Loucy (cell line): ENCODE measurements around the gene TPM1.

Experiments used
- EZH2phosphoT487 ChIP-seq: fragments of 200-600 bp; IDR thresholded peaks from 2 replicates; pipeline ENCODE4 v1.6.1; 2018; ENCODE audit warnings: antibody characterized with exemption, mild to moderate bottlenecking, moderate library complexity, borderline replicate concordance
- TF ChIP-seq, protein P1 (sequence below): fragments of 200-600 bp; sonication (generic); conservative IDR thresholded peaks from 2 replicates; pipeline ENCODE4 v1.5.1; 2014; ENCODE audit warnings: mild to moderate bottlenecking, antibody characterized with exemption, low read length

DNA sequence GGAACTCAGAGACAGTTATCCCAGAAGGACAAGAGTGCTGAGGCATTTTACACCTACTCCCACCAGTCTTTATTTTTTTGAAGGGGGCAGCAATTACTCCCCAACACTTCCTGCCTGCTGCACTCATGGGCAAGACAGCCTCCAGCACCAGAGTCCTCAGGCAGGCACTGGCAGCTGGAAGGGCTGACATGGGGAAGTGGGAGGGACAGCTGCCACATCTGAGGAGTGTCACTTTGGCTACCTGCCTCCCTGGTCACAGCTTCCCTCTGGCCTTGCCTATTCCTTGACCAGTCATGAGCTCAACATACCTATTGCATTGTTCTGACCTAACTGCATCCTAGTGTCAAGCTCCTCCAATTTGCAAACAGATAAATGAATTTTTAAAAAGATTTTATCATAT, 68.9 kb downstream of the TPM1 start:
- TF ChIP-seq, protein P1, sequence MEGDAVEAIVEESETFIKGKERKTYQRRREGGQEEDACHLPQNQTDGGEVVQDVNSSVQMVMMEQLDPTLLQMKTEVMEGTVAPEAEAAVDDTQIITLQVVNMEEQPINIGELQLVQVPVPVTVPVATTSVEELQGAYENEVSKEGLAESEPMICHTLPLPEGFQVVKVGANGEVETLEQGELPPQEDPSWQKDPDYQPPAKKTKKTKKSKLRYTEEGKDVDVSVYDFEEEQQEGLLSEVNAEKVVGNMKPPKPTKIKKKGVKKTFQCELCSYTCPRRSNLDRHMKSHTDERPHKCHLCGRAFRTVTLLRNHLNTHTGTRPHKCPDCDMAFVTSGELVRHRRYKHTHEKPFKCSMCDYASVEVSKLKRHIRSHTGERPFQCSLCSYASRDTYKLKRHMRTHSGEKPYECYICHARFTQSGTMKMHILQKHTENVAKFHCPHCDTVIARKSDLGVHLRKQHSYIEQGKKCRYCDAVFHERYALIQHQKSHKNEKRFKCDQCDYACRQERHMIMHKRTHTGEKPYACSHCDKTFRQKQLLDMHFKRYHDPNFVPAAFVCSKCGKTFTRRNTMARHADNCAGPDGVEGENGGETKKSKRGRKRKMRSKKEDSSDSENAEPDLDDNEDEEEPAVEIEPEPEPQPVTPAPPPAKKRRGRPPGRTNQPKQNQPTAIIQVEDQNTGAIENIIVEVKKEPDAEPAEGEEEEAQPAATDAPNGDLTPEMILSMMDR: no peak
- TF ChIP-seq EZH2phosphoT487: no peak
